H9 (cell line): Measurements from ENCODE around the gene NDST1. TPM values are rescaled to one million over a fixed set of nuclear protein-coding genes. Genes with fewer than 3 reads are reported as not detected.

Source experiments
- DNase-seq: peaks from one replicate; pipeline ENCODE4 v3.0.0-alpha.2; 2017
- H2AFZ ChIP-seq: one replicate; pipeline ENCODE4 v1.6.1; 2013; ENCODE audit warnings: mild to moderate bottlenecking, low read length, control low read depth, moderate library complexity
- H2AK5ac ChIP-seq: 2 replicates; pipeline ENCODE4 v1.6.1; 2013; ENCODE audit warnings: low read length, control low read depth, mixed read lengths; ENCODE audit not compliant: insufficient read length
- H2BK120ac ChIP-seq: one replicate; pipeline ENCODE4 v1.6.1; 2013; ENCODE audit warnings: low read depth, mild to moderate bottlenecking, low read length, control low read depth, inconsistent platforms; ENCODE audit not compliant: poor library complexity, severe bottlenecking
- H2BK12ac ChIP-seq: 2 replicates; pipeline ENCODE4 v1.6.1; 2013; ENCODE audit warnings: low read length, control low read depth, mixed read lengths, low read depth; ENCODE audit not compliant: insufficient read length
- H2BK15ac ChIP-seq: 2 replicates; pipeline ENCODE4 v1.6.1; 2013; ENCODE audit warnings: low read depth, low read length, control low read depth
- H2BK20ac ChIP-seq: one replicate; pipeline ENCODE4 v1.6.1; 2013; ENCODE audit warnings: low read depth, mild to moderate bottlenecking, low read length, control low read depth, inconsistent platforms; ENCODE audit not compliant: poor library complexity, severe bottlenecking
- H2BK5ac ChIP-seq: 2 replicates; pipeline ENCODE4 v1.6.1; 2013; ENCODE audit warnings: low read length, control low read depth, mixed read lengths; ENCODE audit not compliant: insufficient read length
- H3K14ac ChIP-seq: 2 replicates; pipeline ENCODE4 v1.6.1; 2013; ENCODE audit warnings: low read length, control low read depth; ENCODE audit not compliant: insufficient read depth
- H3K18ac ChIP-seq: 2 replicates; pipeline ENCODE4 v1.6.1; 2013; ENCODE audit warnings: low read depth, mild to moderate bottlenecking, mixed read lengths, low read length, control low read depth; ENCODE audit not compliant: insufficient read length
- H3K23ac ChIP-seq: 2 replicates; pipeline ENCODE4 v1.6.1; 2013; ENCODE audit warnings: low read length, control low read depth, mixed read lengths, low read depth; ENCODE audit not compliant: insufficient read length
- H3K23me2 ChIP-seq: 2 replicates; pipeline ENCODE4 v1.6.1; 2013; ENCODE audit warnings: low read depth, mild to moderate bottlenecking, mixed read lengths, low read length, control low read depth; ENCODE audit not compliant: insufficient read length, poor library complexity, severe bottlenecking
- H3K27ac ChIP-seq: 2 replicates; pipeline ENCODE4 v1.5.1; 2013; ENCODE audit warnings: low read length, control low read depth, mixed read lengths, low read depth; ENCODE audit not compliant: insufficient read length
- H3K27me3 ChIP-seq: 2 replicates; pipeline ENCODE4 v1.6.1; 2013; ENCODE audit warnings: low read length, control low read depth, inconsistent platforms; ENCODE audit not compliant: insufficient read depth
- H3K4ac ChIP-seq: 2 replicates; pipeline ENCODE4 v1.6.1; 2013; ENCODE audit warnings: low read depth, mild to moderate bottlenecking, control low read depth, inconsistent platforms, low read length, moderate library complexity
- H3K4me1 ChIP-seq: 2 replicates; pipeline ENCODE4 v1.6.1; 2013; ENCODE audit warnings: low read length, control low read depth, inconsistent platforms; ENCODE audit not compliant: insufficient read depth
- H3K4me2 ChIP-seq: 2 replicates; pipeline ENCODE4 v1.6.1; 2013; ENCODE audit warnings: low read length, control low read depth, mixed read lengths; ENCODE audit not compliant: insufficient read length, insufficient read depth
- H3K56ac ChIP-seq: 2 replicates; pipeline ENCODE4 v1.6.1; 2013; ENCODE audit warnings: low read depth, mild to moderate bottlenecking, mixed read lengths, low read length, control low read depth; ENCODE audit not compliant: insufficient read length
- H3K79me1 ChIP-seq: 2 replicates; pipeline ENCODE4 v1.6.1; 2013; ENCODE audit warnings: low read depth, mild to moderate bottlenecking, moderate library complexity, low read length, control low read depth, inconsistent platforms; ENCODE audit not compliant: insufficient read depth, poor library complexity, severe bottlenecking
- H3K79me2 ChIP-seq: 2 replicates; pipeline ENCODE4 v1.6.1; 2013; ENCODE audit warnings: low read length, control low read depth, inconsistent platforms; ENCODE audit not compliant: insufficient read depth
- H3K9ac ChIP-seq: 2 replicates; pipeline ENCODE4 v1.6.1; 2013; ENCODE audit warnings: low read length, control low read depth, mixed read lengths; ENCODE audit not compliant: insufficient read length; ENCODE audit errors: extremely low read depth
- H3K9me3 ChIP-seq: one replicate; pipeline ENCODE4 v1.6.1; 2013; ENCODE audit warnings: low read depth, low read length, inconsistent platforms; ENCODE audit not compliant: control insufficient read depth
- H3T11ph ChIP-seq: one replicate; pipeline ENCODE4 v1.6.1; 2013; ENCODE audit warnings: mild to moderate bottlenecking, low read length, control low read depth, inconsistent platforms
- H4K20me1 ChIP-seq: one replicate; pipeline ENCODE4 v1.6.1; 2013; ENCODE audit not compliant: control insufficient read depth, insufficient read length, insufficient read depth
- H4K5ac ChIP-seq: 2 replicates; pipeline ENCODE4 v1.6.1; 2013; ENCODE audit warnings: low read depth, mild to moderate bottlenecking, mixed read lengths, low read length, control low read depth; ENCODE audit not compliant: insufficient read length
- H4K8ac ChIP-seq: replicated peaks from 2 replicates; pipeline ENCODE4 v1.6.1; 2013; ENCODE audit warnings: low read length, control low read depth, mixed read lengths, low read depth; ENCODE audit not compliant: insufficient read length
- H4K91ac ChIP-seq: 2 replicates; pipeline ENCODE4 v1.6.1; 2013; ENCODE audit warnings: low read depth, mild to moderate bottlenecking, moderate library complexity, mixed read lengths, low read length, control low read depth; ENCODE audit not compliant: insufficient read length
- H3K27ac Mint-ChIP-seq, 3 experiments: 2 replicates in 2 of 3; 3 replicates in 1 of 3; pipeline ENCODE4 v1.8.0; 2020 to 2021; ENCODE audit warnings: mixed read lengths in 3 of 3, mild to moderate bottlenecking in 1 of 3, moderate library complexity in 1 of 3
- H3K27me3 Mint-ChIP-seq: 2 replicates; pipeline ENCODE4 v1.8.0; 2021; ENCODE audit warnings: low read depth, mild to moderate bottlenecking, moderate library complexity, mixed read lengths
- H3K36me3 Mint-ChIP-seq, 3 experiments: 2 replicates in 2 of 3; 3 replicates in 1 of 3; pipeline ENCODE4 v1.8.0; 2020 to 2021; ENCODE audit warnings: low read depth in 3 of 3, mixed read lengths in 3 of 3; ENCODE audit not compliant: insufficient read depth in 1 of 3
- H3K4me1 Mint-ChIP-seq, 2 experiments: 2 replicates each; pipeline ENCODE4 v1.8.0; 2020; ENCODE audit warnings: mixed read lengths in 2 of 2
- H3K4me3 Mint-ChIP-seq, 2 experiments: 2 replicates in 1 of 2; 3 replicates in 1 of 2; pipeline ENCODE4 v1.8.0; 2020 to 2021; ENCODE audit warnings: mild to moderate bottlenecking in 2 of 2, mixed read lengths in 2 of 2, moderate library complexity in 1 of 2
- H3K9me3 Mint-ChIP-seq, 2 experiments: 2 replicates in 1 of 2; 3 replicates in 1 of 2; pipeline ENCODE4 v1.8.0; 2020; ENCODE audit warnings: mild to moderate bottlenecking in 2 of 2, mixed read lengths in 2 of 2, moderate library complexity in 1 of 2
- CTCF ChIP-seq: fragments of 200-600 bp; sonication (generic); conservative IDR thresholded peaks from 3 replicates; pipeline ENCODE4 v1.8.0; 2021; ENCODE audit warnings: antibody characterized with exemption, mild to moderate bottlenecking
- WGBS: extraction: QIAGEN DNeasy Blood & Tissue Kit; methylation state at CpG from one replicate; pipeline ENCODE4 v1.1.7; 2013; ENCODE audit warnings: missing lambda C conversion rate, low lambda C conversion rate, mixed read lengths; ENCODE audit not compliant: insufficient read length; ENCODE audit errors: extremely low coverage; 5-methylcytosine and 5-hydroxymethylcytosine counted together
- total RNA-seq: library from RNA; stranded (reverse); gene quantifications from 2 replicates; pipeline ENCODE4 v1.2.1, GENCODE V29; 2021

The NDST1 gene
- total RNA-seq, 1 experiment from 2014 or later: 65.5 TPM

GRCh38 chr5:150481708-150481965, 26.3 kb upstream of the NDST1 start:
- Histone ChIP-seq H3K9ac (no peak overlapping the region), H4K5ac (no peak overlapping the region), H3K9me3 (no peaks in the 10 kb centered on the region), H4K20me1 (no peaks in the 10 kb centered on the region), H3K23me2 (no peaks in the 10 kb centered on the region), H2BK120ac (no peak overlapping the region), H3K4me2 (no peak overlapping the region), H2BK12ac (no peak overlapping the region), H3K14ac (no peak overlapping the region), H3T11ph (no peak overlapping the region), H3K4me1 (peaks cover 9% of the 10 kb centered on the region), H3K23ac (no peak overlapping the region), H2AK5ac (no peak overlapping the region), H3K79me1 (no peaks in the 10 kb centered on the region), H3K27ac (no peak overlapping the region), H2BK15ac (no peak overlapping the region), H2BK20ac (no peak overlapping the region), H2BK5ac (no peak overlapping the region), H3K56ac (no peak overlapping the region), H3K27me3 (no peaks in the 10 kb centered on the region), H3K4ac (no peak overlapping the region), H4K91ac (no peak overlapping the region), H3K18ac (no peak overlapping the region), H2AFZ (no peak overlapping the region), H3K79me2 (no peaks in the 10 kb centered on the region), H4K8ac (no peak overlapping the region)
- Mint-ChIP-seq H3K4me1 (peaks cover 28 to 35% of the 10 kb centered on the region in 2 experiments), H3K27ac (no peak overlapping the region), H3K36me3 (no peaks in the 10 kb centered on the region), H3K9me3 (no peaks in the 10 kb centered on the region), H3K27me3 (no peaks in the 10 kb centered on the region), H3K4me3 (no peak overlapping the region; a peak in 1 of 5 replicates)
- WGBS: no CpG with 5 or more reads among the region's 6 CpGs
- TF ChIP-seq CTCF: no peak
- no peak for DNase-seq
